SK-N-DZ (cell line): ENCODE data around the gene FOXE1.

Experiments used
- DNase-seq: peaks from one replicate; pipeline ENCODE4 v3.0.0-alpha.2; 2015; ENCODE audit warnings: low spot score

The FOXE1 gene

DNA sequence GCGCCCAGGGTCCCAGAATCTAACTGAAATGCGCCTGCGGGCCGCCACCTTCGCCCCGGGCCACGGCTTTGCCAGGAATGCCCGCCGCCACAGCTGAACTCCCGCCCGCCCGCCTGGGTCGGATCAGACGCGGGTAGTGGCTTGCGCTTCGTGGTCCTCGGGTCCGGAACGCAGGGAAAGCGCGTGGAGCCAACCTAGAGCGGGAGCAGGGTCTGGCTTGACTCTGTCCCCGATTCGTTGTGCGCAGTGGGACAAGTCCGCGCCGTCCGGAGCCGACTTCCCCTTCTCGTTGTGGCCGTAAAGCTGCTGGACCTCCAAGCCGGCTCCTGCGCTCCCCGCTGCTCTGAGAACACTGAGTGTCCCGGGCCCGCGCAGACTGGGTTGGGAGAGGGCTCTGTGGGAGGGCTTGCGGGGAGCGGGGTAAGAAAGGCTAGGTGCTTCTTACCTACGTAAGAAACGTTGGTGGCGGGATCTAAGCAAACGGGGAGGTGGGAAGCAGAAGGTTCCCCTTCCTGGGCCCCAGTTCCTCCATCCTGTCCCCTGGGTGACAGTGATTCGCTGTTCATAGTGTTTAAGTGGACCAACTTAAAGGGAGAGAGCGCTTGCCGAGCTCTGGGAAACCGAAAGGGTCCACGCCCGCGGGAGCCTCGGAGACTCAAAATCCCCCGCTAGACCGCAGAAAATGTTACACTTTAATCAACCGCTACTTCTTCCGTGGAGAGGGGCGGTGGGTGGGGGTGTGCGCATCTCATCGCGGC is 4.4 kb upstream of the FOXE1 start:
- DNase-seq = no peak

DNA sequence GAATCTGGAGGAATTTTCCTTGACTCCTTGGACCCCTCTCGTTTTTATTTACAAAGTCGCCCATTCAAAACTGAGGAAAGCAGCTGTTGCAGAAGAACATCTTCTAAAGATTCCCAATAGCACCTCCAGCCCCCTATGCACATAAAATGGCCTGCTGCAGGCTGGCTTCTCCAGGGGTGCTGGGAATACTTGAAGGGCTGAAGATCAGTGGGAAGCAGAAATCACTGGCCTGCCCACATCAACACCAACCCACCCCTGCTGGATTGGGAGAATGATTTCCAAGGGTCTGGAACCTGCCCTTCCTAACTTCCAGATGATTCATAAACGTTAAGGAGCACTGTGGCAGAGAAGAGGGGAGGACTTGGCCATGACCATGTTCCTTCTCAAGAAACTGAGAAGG is 3.0 kb upstream of the FOXE1 start:
- DNase-seq = no peak

DNA sequence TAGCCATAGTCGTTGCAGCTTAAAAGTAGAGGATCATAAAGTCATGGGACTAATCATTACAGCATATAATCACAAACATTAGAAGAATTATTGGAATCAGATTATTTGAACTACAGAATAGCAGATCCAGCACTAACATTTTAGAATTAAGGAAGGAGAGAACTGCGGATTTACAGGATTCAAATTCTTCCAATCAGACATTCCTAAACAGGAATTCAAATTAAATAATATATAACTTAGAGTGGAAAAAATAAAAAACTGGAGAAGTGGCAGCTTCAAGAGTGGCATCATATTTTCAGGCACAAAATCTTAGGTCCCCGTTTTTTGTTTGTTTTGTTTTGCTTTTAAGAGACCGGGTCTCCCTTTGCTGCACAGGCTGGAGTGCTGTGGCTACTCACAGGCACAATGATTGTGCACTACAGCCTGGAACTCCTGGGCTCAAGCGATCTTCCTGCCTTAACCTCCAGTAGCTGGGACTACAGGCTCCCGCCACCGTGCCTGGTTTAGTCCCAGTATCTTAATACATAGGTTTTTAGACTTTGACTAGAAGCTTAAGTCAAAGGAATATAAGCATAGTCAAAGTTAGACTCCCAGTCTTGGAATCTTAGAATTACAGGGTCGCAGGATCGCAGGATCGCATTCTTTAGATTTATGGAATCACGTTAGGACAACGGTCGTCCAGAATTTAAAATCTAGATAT is 2.1 kb upstream of the FOXE1 start:
- no peak for DNase-seq

DNA sequence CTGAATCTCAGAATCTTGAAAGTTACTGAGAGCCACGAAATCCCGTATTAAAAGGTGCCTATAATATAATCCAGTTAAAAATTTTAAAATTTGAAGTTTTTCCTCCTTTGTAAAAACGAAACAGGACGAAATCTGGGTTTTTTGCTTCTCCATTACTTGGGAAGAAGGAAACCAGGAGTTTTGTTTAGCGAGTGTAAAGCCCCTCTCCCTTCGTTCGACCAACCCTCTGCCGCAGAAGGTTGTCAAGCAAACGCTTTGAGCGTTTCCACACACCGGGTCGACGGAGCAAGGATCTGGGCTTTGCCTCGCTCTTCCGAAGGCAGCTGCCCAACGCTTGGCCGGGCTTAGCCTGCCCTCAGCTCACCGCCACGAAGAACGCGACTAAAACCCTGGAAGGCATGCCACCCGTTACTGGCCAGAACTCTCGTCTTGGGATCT is 1.6 kb upstream of the FOXE1 start:
- no peak for DNase-seq

DNA sequence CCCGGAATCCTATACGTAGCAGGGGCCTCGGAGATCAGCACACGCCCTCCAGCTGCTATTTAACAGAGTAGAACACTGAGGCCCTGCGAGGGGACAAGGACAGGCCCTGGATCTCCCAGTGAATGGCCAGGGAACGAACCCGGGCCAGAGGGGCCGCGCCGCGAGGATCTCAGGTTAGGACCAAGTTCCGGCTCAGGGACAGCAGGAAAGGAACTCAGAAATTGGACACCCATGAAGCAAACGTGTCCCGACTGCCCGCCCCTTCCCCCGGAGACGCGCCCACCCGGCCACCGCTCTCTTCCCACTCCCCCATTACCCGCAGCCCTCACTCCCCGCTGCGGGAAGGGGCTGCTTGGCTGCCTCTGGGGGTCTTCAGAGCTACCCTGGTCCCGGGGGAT is 1.0 kb upstream of the FOXE1 start:
- DNase-seq = no peak

DNA sequence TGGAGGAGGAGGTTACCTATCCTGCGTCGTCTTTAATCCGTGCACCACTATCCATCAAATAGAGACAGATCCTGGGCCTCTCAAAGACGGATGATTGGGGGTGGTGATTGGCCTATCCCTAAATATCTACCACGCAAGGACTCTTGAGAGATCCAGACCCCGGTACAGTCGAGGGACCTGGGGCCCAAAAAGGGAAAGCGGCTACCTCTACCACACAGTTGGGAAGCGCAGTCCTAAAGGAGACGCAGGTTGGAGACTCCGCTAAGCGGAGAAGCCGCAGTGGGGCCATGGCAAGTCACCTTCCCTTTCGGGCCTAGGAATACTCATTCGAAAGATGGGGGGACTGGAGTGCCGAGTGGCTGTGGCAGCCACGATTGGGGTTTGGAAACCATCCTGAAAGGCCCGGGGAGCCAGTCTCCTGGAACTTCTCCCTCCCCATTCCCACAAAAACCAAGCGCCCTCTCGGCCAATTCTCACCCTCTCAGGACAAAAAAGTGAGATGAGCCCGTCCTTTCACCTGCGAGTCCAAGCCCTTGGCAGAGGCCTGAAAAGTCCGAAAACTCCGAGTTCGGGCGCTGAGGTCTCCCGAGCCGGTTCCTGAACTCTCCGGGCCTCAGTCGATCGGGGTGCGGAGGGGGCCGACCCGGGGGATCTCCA is 499 bp upstream of the FOXE1 start:
- no peak for DNase-seq

DNA sequence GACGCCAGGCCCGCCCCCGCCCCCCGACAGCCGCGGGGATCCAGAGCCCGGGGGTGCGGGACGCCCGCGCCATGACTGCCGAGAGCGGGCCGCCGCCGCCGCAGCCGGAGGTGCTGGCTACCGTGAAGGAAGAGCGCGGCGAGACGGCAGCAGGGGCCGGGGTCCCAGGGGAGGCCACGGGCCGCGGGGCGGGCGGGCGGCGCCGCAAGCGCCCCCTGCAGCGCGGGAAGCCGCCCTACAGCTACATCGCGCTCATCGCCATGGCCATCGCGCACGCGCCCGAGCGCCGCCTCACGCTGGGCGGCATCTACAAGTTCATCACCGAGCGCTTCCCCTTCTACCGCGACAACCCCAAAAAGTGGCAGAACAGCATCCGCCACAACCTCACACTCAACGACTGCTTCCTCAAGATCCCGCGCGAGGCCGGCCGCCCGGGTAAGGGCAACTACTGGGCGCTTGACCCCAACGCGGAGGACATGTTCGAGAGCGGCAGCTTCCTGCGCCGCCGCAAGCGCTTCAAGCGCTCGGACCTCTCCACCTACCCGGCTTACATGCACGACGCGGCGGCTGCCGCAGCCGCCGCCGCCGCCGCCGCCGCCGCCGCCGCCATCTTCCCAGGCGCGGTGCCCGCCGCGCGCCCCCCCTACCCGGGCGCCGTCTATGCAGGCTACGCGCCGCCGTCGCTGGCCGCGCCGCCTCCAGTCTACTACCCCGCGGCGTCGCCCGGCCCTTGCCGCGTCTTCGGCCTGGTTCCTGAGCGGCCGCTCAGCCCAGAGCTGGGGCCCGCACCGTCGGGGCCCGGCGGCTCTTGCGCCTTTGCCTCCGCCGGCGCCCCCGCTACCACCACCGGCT is 1.0 kb downstream of the FOXE1 start:
- DNase-seq = peak; percentile 32

DNA sequence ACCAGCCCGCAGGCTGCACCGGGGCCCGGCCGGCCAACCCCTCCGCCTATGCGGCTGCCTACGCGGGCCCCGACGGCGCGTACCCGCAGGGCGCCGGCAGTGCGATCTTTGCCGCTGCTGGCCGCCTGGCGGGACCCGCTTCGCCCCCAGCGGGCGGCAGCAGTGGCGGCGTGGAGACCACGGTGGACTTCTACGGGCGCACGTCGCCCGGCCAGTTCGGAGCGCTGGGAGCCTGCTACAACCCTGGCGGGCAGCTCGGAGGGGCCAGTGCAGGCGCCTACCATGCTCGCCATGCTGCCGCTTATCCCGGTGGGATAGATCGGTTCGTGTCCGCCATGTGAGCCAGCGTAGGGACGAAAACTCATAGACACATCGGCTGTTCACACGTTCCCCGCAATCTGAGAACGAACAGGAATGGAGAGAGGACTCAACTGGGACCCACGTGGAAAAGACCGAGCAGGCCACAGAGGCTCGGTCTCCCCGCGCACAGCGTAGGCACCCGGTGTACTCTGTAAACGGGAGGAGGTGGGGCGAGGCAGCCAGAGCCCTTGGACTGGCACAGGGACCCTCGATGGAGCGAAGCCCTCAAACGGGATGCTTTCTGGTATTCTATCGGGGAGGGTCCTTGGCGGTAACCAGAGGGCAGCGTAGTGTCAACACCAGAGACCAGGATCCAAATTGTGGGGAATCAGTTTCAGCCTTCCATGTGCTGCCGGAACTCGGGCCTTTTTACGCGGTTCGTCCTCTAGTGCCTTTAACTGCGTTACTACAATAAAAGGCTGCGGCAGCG is 1.9 kb downstream of the FOXE1 start:
- DNase-seq = no peak

DNA sequence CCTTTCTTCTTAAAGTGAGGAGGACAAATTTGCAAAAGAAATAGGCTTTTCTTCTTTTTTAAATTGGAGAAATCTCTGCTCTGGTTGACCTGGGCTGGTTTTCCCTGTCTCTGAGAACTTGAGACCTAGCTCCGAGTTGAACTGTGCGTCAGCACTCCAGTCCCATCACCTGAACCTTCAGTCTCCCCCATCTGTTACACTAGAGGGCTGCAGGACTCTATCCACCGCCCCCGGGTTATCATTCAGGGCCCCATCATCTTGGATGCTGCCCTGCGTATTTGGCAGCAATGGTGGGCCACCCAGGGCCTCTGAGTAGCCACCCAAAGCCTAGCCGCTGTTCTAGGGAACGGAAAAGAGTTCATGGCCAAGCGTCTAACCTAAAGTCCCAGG is 2.5 kb downstream of the FOXE1 start:
- no peak for DNase-seq

DNA sequence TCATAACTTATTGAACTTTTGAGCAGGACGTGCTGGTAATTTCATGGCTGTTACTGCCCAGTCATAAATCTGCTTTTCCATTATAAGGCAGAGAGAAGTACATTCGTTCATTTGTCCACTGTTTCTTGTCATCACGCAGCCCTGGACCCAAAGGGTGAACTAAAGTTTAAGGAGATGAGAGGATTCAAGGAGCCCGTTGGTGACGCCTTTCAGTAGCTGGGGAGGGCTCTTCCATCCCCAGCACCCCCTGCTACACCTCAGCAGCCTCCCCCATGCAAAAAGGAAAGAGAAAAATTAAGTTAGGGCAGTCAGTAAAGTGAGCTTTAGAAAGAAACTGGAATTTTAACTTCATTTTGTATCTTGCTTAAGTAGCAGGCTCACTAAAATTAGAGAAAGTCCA is 2.9 kb downstream of the FOXE1 start:
- no peak for DNase-seq

DNA sequence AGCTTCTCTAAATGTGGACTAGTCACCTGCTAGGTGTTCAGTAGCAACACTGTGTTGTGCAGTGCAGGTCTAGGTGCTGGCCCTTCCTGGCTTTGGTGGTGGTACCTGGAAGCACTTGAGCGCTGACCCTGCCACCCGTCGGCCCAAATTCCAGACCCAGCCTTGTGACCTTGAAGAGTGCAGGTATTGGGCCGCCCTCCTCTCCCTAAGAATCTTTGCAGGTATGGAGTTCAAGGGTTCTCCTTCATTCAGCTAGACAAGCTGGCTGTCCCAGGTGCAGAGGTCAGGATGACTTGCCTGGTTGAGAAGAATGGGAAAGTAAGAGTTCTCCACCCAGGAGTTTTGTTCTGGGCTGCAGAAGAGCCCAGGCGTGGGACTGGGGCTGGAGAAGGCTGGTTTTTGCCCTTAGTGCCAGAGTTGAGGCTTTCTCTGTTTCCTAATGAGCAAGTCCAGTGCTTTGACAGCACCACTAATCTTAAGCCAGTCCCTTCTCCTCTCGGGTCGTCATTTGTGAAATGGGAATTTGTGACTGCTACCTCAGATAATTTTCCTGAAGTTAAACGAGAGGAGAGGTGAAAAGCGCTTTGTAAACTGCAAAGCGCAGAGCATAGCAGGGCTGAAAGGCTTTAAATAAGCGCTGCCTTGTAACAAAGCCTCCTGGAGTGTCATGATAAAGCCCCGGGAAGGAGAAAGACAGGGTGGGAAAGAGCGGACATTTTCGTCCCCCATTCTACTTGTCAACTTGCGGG is 4.0 kb downstream of the FOXE1 start:
- no peak for DNase-seq

DNA sequence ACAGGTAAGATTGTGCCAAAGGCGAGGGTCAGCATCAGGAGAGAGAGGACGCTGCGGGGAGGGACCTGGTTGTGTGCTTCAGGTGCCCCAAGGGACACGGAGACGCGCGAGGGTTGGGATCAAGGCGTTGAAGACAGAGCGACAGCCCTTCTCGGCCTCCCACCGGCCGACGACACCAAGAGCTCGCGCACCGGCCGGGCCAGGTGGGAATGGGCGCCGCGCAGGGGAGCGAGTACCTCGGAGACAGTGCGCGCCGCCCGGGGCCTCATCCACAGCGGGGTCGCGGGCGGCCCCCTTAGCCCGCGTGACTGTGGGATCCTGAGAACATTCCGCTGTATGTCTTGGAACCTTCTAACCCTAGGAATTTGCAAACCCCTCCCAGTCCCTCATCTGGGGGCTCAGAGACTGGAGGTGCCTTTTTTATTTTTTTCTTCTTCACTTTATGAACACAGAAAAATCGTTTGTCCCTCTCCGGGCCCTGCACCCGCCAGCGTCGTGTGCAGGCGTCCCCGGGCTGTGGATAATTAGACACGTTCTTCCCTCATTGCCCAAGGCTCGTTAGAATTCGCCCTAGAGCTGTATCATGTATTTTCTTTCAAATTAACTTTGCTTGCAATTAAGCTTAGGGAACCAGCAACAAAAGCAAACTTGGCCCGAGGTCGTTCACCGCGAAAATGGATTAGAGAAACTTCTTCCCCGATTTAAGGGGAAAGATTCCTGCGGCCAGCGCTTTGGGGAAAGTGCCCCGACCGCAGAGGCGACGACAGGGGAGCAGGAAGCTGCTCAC is 4.8 kb downstream of the FOXE1 start:
- no peak for DNase-seq

DNA sequence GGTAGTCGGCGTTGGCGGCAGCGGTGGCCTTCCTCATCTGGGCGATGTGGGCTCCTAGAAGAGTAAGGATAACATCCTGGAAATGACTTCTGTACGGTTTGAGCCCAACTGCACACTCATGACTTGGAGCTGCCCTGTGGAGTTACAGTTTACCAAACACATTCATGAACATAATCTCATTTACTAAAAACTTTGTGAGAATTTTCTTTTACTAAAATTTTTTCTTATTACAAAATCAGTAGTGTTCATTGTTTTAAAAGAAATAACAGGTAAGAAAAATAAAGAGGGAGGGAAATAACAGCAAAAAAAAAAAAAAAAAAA is 5.3 kb downstream of the FOXE1 start:
- no peak for DNase-seq

DNA sequence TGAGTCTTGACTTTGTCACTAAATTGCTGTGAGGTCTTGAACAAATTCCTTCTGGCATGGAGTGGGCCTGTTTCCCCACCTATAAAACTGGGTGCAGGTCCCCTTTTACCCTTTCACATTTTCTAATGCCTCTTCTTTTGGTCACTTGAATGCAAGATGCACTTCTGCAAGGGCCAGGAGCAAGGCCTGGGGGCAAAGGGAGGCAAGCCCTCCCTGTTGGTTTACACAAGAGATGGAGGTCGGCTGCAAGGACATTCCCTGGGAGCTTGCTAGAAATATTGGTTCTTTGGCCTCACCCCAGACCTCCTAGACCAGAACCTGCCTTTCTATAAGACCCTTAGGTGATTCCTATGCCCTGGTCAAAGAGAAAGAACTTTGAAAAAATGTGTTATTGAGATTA is 5.8 kb downstream of the FOXE1 start:
- no peak for DNase-seq

DNA sequence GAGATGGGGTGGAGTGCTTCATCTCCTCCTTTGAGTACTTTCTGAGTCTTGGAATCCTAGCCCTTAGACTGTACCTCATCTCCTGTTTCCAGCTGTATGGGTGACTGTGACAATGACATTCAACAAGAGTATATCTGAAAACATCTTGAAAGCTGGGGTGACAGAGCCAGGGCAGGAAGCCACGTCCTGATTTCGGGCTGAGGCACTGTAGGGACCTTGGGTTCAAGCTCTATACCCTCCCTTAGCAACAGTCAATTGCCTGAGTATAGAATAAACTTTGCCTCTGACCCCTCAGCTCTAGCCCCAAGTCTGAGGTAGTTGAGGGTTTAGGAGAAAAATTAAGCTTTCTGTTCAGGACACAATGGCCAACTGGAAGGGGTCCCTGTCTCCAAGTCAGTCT is 6.3 kb downstream of the FOXE1 start:
- DNase-seq = no peak

DNA sequence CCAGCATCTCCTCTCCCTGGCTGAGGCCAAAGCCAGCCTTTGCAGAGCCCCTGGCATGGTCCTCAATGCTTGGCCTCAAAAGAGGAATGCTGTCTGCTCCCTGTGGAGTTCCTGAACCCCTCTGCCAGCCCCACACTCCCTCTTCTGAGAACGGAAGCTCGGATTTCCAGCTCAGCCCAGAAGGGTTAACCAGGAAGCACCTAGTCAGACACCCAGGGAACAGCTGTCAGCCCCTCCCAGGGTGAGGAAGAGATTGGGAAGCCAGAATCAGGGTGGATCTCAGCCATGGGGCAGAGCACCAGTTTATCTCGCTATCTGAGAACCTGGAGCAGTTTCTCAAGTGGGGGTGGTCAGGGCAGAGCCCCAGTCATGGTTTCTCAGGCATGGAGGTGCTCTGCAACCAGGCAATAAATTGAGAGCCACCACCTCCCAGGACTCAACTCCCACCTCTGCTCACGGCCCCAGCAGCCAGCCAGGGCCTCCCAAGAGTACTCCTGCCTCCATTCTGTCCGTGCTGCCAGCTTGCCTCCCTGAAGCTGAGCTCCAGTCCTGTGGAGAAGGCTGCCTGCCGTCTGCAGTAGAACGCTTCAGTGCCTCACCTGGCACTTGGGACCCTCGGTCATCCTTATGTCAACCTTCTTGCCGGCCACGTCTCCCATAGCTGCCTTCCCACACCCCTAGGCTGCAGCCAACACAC is 7.6 kb downstream of the FOXE1 start:
- DNase-seq = no peak

DNA sequence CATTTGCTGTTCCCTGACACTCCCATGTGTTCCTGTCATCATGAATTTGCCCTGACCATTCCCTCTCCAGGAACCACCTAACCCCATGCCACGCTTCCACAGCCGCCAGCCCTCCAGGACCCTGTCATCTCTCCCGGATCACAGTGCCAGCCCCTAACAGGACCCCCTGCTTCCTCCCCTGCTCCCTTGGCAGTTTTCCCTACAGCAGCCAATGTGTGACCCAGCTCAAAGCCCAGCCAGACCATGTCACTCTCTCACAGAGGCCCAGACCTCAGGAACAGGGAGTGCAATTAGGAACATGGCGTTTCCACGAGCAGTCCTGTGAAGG is 8.1 kb downstream of the FOXE1 start:
- DNase-seq = no peak

DNA sequence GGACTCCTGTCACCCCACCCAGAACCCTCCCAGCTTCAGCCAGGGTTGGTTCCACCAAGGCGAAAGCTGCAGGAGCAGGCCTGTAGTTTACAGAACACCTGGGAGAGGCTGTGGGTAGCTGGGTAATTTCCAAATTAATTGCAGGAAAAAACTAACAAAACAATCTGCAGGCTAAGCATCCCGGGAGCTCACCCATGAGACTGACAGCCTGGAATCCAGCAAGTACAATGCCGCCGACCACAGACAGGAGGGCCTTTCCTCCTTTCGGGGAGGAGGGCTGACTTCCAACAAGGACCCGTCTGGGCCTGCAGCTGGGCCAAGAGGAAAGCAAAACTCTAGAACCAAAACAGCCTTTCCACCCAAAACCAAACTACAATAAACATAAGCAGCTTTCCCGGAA is 10.3 kb downstream of the FOXE1 start:
- DNase-seq = no peak

DNA sequence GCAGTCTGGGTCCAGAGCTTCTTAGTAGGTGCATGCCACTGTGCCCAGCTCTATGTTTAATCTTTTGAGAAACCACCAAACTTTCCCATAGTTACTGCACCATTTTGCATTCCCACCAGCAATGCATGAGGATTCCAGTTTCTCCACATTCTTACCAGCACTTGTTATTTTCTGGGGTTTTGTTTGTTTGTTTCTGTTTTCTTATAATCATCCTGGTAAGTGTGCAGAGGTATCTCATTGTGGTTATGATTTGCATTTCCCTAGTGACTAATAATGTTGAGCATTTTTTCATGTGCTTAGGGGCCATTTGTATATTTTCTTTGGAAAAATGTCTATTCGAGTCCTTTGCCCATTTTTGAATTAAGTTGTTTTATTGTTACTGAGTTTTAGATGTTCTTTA is 11.4 kb downstream of the FOXE1 start:
- DNase-seq = no peak
